HepG2 (cell line): Measurements from ENCODE around the gene SYNE1.

Experiments
- FIP1L1 ChIP-seq: fragments of 200-400 bp; formaldehyde crosslinking; IDR thresholded peaks from 2 replicates; pipeline ENCODE4 v1.6.1; 2018; ENCODE audit warnings: low read depth, mild to moderate bottlenecking, low read length, moderate library complexity, borderline replicate concordance; ENCODE audit not compliant: insufficient read depth
- GABPA ChIP-seq, 2 experiments: IDR thresholded peaks; 2 replicates each; pipeline ENCODE4 v1.6.1; 2011 to 2016; ENCODE audit warnings: low read depth in 2 of 2, low read length in 1 of 2, missing biosample characterization in 1 of 2, missing genetic modification characterization in 1 of 2
- IRF2 ChIP-seq: IDR thresholded peaks from 2 replicates; pipeline ENCODE4 v1.6.1; 2018; ENCODE audit warnings: missing genetic modification reagents, missing compliant biosample characterization
- KDM4B ChIP-seq: sonication (generic); formaldehyde crosslinking; IDR thresholded peaks from 2 replicates; pipeline ENCODE4 v1.4.0; 2020; ENCODE audit warnings: missing genetic modification reagents
- MZF1 ChIP-seq: sonication (generic); formaldehyde crosslinking; IDR thresholded peaks from 2 replicates; pipeline ENCODE4 v1.8.1; 2023; ENCODE audit warnings: mild to moderate bottlenecking, missing genetic modification reagents, borderline replicate concordance
- POLR2A ChIP-seq, 2 experiments: IDR thresholded peaks; 2 replicates each; pipeline ENCODE4 v1.6.1; 2011; ENCODE audit warnings: low read depth in 2 of 2, low read length in 2 of 2, mild to moderate bottlenecking in 1 of 2, moderate library complexity in 1 of 2; ENCODE audit not compliant: insufficient read depth in 1 of 2
- SETDB1 ChIP-seq: sonication (generic); formaldehyde crosslinking; IDR thresholded peaks from 2 replicates; pipeline ENCODE4 v1.5.1; 2020; ENCODE audit warnings: missing genetic modification reagents, mild to moderate bottlenecking, borderline replicate concordance
- ZNF264 ChIP-seq: sonication (generic); formaldehyde crosslinking; IDR thresholded peaks from 2 replicates; pipeline ENCODE4 v1.4.0; 2020; ENCODE audit warnings: missing genetic modification reagents
- ZNF431 ChIP-seq: sonication (generic); formaldehyde crosslinking; IDR thresholded peaks from 2 replicates; pipeline ENCODE4 v1.9.0; 2022; ENCODE audit warnings: missing genetic modification reagents, low read depth, mild to moderate bottlenecking, borderline replicate concordance
- TF ChIP-seq, protein P1 (sequence below): sonication (generic); formaldehyde crosslinking; IDR thresholded peaks from 2 replicates; pipeline ENCODE4 v1.5.0; 2020; ENCODE audit warnings: mild to moderate bottlenecking, missing genetic modification reagents, moderate library complexity
- TF ChIP-seq, protein P2 (sequence below): sonication (generic); formaldehyde crosslinking; IDR thresholded peaks from 2 replicates; pipeline ENCODE4 v1.9.0; 2022; ENCODE audit warnings: missing genetic modification reagents, mild to moderate bottlenecking, borderline replicate concordance
- TF ChIP-seq, protein P3 (sequence below): sonication (generic); formaldehyde crosslinking; IDR thresholded peaks from 2 replicates; pipeline ENCODE4 v1.5.1; 2020; ENCODE audit warnings: mild to moderate bottlenecking, missing genetic modification reagents, moderate library complexity
- TF ChIP-seq, protein P4 (sequence below): sonication (generic); formaldehyde crosslinking; IDR thresholded peaks from 2 replicates; pipeline ENCODE4 v1.4.0; 2020; ENCODE audit warnings: missing genetic modification reagents

GRCh38 chr6:152248980-152249379 is 388.2 kb downstream of the SYNE1 start:
- TF ChIP-seq KDM4B (CRISPR knock-in tag) (no peak), FIP1L1 (no peak), POLR2A (IDR thresholded peaks at IDR 0.05; ENCODE audit: insufficient read depth in 1 of 2, low read depth in 2 of 2, low read length in 2 of 2) (no peak), MZF1 (CRISPR knock-in tag) (no peak), ZNF431 (CRISPR knock-in tag) (no peak), ZNF264 (no peak), GABPA (IDR thresholded peaks at IDR 0.05; ENCODE audit: low read depth, low read length) (no peak), GABPA (CRISPR knock-in tag; IDR thresholded peaks at IDR 0.05; ENCODE audit: low read depth) (no peak), SETDB1 (CRISPR knock-in tag) (no peak), IRF2 (CRISPR knock-in tag) (no peak)
- TF ChIP-seq, protein P1, sequence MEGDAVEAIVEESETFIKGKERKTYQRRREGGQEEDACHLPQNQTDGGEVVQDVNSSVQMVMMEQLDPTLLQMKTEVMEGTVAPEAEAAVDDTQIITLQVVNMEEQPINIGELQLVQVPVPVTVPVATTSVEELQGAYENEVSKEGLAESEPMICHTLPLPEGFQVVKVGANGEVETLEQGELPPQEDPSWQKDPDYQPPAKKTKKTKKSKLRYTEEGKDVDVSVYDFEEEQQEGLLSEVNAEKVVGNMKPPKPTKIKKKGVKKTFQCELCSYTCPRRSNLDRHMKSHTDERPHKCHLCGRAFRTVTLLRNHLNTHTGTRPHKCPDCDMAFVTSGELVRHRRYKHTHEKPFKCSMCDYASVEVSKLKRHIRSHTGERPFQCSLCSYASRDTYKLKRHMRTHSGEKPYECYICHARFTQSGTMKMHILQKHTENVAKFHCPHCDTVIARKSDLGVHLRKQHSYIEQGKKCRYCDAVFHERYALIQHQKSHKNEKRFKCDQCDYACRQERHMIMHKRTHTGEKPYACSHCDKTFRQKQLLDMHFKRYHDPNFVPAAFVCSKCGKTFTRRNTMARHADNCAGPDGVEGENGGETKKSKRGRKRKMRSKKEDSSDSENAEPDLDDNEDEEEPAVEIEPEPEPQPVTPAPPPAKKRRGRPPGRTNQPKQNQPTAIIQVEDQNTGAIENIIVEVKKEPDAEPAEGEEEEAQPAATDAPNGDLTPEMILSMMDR (CRISPR knock-in tag) = no peak
- TF ChIP-seq, protein P2, sequence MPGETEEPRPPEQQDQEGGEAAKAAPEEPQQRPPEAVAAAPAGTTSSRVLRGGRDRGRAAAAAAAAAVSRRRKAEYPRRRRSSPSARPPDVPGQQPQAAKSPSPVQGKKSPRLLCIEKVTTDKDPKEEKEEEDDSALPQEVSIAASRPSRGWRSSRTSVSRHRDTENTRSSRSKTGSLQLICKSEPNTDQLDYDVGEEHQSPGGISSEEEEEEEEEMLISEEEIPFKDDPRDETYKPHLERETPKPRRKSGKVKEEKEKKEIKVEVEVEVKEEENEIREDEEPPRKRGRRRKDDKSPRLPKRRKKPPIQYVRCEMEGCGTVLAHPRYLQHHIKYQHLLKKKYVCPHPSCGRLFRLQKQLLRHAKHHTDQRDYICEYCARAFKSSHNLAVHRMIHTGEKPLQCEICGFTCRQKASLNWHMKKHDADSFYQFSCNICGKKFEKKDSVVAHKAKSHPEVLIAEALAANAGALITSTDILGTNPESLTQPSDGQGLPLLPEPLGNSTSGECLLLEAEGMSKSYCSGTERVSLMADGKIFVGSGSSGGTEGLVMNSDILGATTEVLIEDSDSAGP (CRISPR knock-in tag) = no peak
- TF ChIP-seq, protein P3, sequence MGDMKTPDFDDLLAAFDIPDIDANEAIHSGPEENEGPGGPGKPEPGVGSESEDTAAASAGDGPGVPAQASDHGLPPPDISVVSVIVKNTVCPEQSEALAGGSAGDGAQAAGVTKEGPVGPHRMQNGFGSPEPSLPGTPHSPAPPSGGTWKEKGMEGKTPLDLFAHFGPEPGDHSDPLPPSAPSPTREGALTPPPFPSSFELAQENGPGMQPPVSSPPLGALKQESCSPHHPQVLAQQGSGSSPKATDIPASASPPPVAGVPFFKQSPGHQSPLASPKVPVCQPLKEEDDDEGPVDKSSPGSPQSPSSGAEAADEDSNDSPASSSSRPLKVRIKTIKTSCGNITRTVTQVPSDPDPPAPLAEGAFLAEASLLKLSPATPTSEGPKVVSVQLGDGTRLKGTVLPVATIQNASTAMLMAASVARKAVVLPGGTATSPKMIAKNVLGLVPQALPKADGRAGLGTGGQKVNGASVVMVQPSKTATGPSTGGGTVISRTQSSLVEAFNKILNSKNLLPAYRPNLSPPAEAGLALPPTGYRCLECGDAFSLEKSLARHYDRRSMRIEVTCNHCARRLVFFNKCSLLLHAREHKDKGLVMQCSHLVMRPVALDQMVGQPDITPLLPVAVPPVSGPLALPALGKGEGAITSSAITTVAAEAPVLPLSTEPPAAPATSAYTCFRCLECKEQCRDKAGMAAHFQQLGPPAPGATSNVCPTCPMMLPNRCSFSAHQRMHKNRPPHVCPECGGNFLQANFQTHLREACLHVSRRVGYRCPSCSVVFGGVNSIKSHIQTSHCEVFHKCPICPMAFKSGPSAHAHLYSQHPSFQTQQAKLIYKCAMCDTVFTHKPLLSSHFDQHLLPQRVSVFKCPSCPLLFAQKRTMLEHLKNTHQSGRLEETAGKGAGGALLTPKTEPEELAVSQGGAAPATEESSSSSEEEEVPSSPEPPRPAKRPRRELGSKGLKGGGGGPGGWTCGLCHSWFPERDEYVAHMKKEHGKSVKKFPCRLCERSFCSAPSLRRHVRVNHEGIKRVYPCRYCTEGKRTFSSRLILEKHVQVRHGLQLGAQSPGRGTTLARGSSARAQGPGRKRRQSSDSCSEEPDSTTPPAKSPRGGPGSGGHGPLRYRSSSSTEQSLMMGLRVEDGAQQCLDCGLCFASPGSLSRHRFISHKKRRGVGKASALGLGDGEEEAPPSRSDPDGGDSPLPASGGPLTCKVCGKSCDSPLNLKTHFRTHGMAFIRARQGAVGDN (CRISPR knock-in tag) = no peak
- TF ChIP-seq, protein P4, sequence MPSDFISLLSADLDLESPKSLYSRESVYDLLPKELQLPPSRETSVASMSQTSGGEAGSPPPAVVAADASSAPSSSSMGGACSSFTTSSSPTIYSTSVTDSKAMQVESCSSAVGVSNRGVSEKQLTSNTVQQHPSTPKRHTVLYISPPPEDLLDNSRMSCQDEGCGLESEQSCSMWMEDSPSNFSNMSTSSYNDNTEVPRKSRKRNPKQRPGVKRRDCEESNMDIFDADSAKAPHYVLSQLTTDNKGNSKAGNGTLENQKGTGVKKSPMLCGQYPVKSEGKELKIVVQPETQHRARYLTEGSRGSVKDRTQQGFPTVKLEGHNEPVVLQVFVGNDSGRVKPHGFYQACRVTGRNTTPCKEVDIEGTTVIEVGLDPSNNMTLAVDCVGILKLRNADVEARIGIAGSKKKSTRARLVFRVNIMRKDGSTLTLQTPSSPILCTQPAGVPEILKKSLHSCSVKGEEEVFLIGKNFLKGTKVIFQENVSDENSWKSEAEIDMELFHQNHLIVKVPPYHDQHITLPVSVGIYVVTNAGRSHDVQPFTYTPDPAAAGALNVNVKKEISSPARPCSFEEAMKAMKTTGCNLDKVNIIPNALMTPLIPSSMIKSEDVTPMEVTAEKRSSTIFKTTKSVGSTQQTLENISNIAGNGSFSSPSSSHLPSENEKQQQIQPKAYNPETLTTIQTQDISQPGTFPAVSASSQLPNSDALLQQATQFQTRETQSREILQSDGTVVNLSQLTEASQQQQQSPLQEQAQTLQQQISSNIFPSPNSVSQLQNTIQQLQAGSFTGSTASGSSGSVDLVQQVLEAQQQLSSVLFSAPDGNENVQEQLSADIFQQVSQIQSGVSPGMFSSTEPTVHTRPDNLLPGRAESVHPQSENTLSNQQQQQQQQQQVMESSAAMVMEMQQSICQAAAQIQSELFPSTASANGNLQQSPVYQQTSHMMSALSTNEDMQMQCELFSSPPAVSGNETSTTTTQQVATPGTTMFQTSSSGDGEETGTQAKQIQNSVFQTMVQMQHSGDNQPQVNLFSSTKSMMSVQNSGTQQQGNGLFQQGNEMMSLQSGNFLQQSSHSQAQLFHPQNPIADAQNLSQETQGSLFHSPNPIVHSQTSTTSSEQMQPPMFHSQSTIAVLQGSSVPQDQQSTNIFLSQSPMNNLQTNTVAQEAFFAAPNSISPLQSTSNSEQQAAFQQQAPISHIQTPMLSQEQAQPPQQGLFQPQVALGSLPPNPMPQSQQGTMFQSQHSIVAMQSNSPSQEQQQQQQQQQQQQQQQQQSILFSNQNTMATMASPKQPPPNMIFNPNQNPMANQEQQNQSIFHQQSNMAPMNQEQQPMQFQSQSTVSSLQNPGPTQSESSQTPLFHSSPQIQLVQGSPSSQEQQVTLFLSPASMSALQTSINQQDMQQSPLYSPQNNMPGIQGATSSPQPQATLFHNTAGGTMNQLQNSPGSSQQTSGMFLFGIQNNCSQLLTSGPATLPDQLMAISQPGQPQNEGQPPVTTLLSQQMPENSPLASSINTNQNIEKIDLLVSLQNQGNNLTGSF (CRISPR knock-in tag) = no peak
